ENCODE results near the gene DCAF7. TPM values are rescaled to one million over a fixed set of nuclear protein-coding genes. Genes with fewer than 3 reads are reported as not detected.

DCAF7 gene
- total RNA-seq, 1 experiment from 2014 or later, result 36.8 TPM

GRCh38 chr17:63538693-63539595, 11.3 kb upstream of the DCAF7 start:
- no peak for DNase-seq (ENCODE audit: low read depth, low spot score)
- in situ Hi-C loops (cut with HindIII; ENCODE audit: low pct_unique_long_range_greater_than_20kb, low sequenced_read_pairs), result no loop called here

- in situ Hi-C loops (cut with HindIII; ENCODE audit: low pct_unique_long_range_greater_than_20kb, low sequenced_read_pairs), result no loop called here
- DNase-seq (ENCODE audit: low read depth, low spot score), result no peak
These were observed 9.7 kb upstream of the DCAF7 start for GRCh38 chr17:63540590-63540989.

GRCh38 chr17:63542218-63542545, 8.1 kb upstream of the DCAF7 start:
- DNase-seq (ENCODE audit: low read depth, low spot score), result no peak
- in situ Hi-C loops (cut with HindIII; ENCODE audit: low pct_unique_long_range_greater_than_20kb, low sequenced_read_pairs), result no loop called here

- in situ Hi-C loops (cut with HindIII; ENCODE audit: low pct_unique_long_range_greater_than_20kb, low sequenced_read_pairs), result no loop called here
- DNase-seq (ENCODE audit: low read depth, low spot score), result no peak
These were observed 7.1 kb upstream of the DCAF7 start for GRCh38 chr17:63542942-63543821.

- in situ Hi-C loops (cut with HindIII; ENCODE audit: low pct_unique_long_range_greater_than_20kb, low sequenced_read_pairs), result no loop called here
- DNase-seq (ENCODE audit: low read depth, low spot score), result no peak
These were observed 6.4 kb upstream of the DCAF7 start for GRCh38 chr17:63543822-63544420.

GRCh38 chr17:63544467-63545301, 5.6 kb upstream of the DCAF7 start:
- no peak for DNase-seq (ENCODE audit: low read depth, low spot score)
- in situ Hi-C loops (cut with HindIII; ENCODE audit: low pct_unique_long_range_greater_than_20kb, low sequenced_read_pairs), result no loop called here

- DNase-seq (ENCODE audit: low read depth, low spot score), result no peak
- in situ Hi-C loops (cut with HindIII; ENCODE audit: low pct_unique_long_range_greater_than_20kb, low sequenced_read_pairs), result no loop called here
These were observed 3.8 kb upstream of the DCAF7 start for GRCh38 chr17:63546308-63547082.

- in situ Hi-C loops (cut with HindIII; ENCODE audit: low pct_unique_long_range_greater_than_20kb, low sequenced_read_pairs), result no loop called here
- DNase-seq (ENCODE audit: low read depth, low spot score), result no peak
These were observed 3.2 kb upstream of the DCAF7 start for GRCh38 chr17:63547083-63547523.

GRCh38 chr17:63549289-63549945, 860 bp upstream of the DCAF7 start:
- in situ Hi-C loops (cut with HindIII; ENCODE audit: low pct_unique_long_range_greater_than_20kb, low sequenced_read_pairs), result no loop called here

GRCh38 chr17:63550817-63551639, 751 bp downstream of the DCAF7 start:
- peak; percentile 57 for DNase-seq (ENCODE audit: low read depth, low spot score)
- in situ Hi-C loops (cut with HindIII; ENCODE audit: low pct_unique_long_range_greater_than_20kb, low sequenced_read_pairs), result no loop called here

More at GRCh38 chr17:63549289-63549945, 860 bp upstream of the DCAF7 start:
- DNase-seq (ENCODE audit: low read depth, low spot score), result no peak

- DNase-seq (ENCODE audit: low read depth, low spot score), result no peak
These were observed 1.9 kb downstream of the DCAF7 start for GRCh38 chr17:63552211-63552610.

GRCh38 chr17:63555500-63556156, 5.4 kb downstream of the DCAF7 start:
- in situ Hi-C loops (cut with HindIII; ENCODE audit: low pct_unique_long_range_greater_than_20kb, low sequenced_read_pairs), result no loop called here
- no peak for DNase-seq (ENCODE audit: low read depth, low spot score)

More at GRCh38 chr17:63552211-63552610, 1.9 kb downstream of the DCAF7 start:
- in situ Hi-C loops (cut with HindIII; ENCODE audit: low pct_unique_long_range_greater_than_20kb, low sequenced_read_pairs), result no loop called here

- DNase-seq (ENCODE audit: low read depth, low spot score), result no peak
- in situ Hi-C loops (cut with HindIII; ENCODE audit: low pct_unique_long_range_greater_than_20kb, low sequenced_read_pairs), result no loop called here
These were observed 7.1 kb downstream of the DCAF7 start for GRCh38 chr17:63557416-63557815.

- DNase-seq (ENCODE audit: low read depth, low spot score), result no peak
- in situ Hi-C loops (cut with HindIII; ENCODE audit: low pct_unique_long_range_greater_than_20kb, low sequenced_read_pairs), result no loop called here
These were observed 8.2 kb downstream of the DCAF7 start for GRCh38 chr17:63558441-63558840.

- in situ Hi-C loops (cut with HindIII; ENCODE audit: low pct_unique_long_range_greater_than_20kb, low sequenced_read_pairs), result no loop called here
- DNase-seq (ENCODE audit: low read depth, low spot score), result no peak
These were observed 11.5 kb downstream of the DCAF7 start for GRCh38 chr17:63561819-63562218.

Measured in SK-MEL-5 (cell line).